ENCODE results near the gene KDR.

- TF ChIP-seq CTCF (IDR thresholded peaks at IDR 0.05) (no peak), EZH2 (IDR thresholded peaks at IDR 0.05) (no peak), EZH2phosphoT487 (IDR thresholded peaks at IDR 0.05) (no peak)
Observed at GRCh38 chr4:55055529-55055928, 69.9 kb downstream of the KDR start.

Data from neural progenitor cell (in vitro differentiated cells).